PFSK-1 (cell line): ENCODE measurements around the gene NFKB1.

ENCODE experiments used
- POLR2AphosphoS5 ChIP-seq: IDR thresholded peaks from 2 replicates; pipeline ENCODE4 v1.6.1; 2012; ENCODE audit warnings: low read depth, mild to moderate bottlenecking, control low read depth, low read length, moderate library complexity
- SIN3A ChIP-seq: IDR thresholded peaks from 2 replicates; pipeline ENCODE4 v1.6.1; 2012; ENCODE audit warnings: mild to moderate bottlenecking, low read length, moderate library complexity, borderline replicate concordance; ENCODE audit not compliant: insufficient read depth

DNA sequence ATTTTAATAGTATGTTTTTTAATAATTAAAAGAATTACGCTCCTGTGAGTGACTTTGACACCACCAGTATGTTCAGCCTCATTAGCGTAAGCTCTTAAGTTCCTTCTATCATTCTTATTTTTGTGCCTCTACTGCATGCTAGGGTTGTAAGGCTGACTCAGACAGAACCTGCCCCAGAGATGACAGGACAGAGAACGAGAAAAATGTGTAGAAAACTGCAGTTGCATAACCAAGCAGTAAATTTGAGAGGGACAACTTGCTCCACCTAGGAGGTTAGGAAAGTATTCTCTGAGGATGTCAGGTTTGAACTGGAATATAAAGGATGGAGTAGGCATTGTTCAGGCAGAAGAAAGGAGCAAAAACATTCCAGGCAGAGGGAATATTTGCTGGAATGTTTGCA is 98.7 kb downstream of the NFKB1 start:
- no peak for TF ChIP-seq POLR2AphosphoS5
- TF ChIP-seq SIN3A = no peak
